Hematopoietic multipotent progenitor cell treated with erythropoietin and hydrocortisone succinate and interleukin-3 and kit ligand, for 17 days (in vitro differentiated cells): Measurements from ENCODE around the gene FNDC1.
"Not testable (repeated sequence)": the region's sequence is repeated elsewhere in the genome, so short reads cannot be mapped to it uniquely, and the experiment has no call there.

Source experiments
- DNase-seq: peaks from one replicate; pipeline ENCODE4 v3.0.0-alpha.2; 2015; ENCODE audit warnings: low spot score

The FNDC1 gene

GRCh38 chr6:159259441-159260125 lies 90.4 kb downstream of the FNDC1 start:
- no peak for DNase-seq

GRCh38 chr6:159260208-159260607 lies 91.0 kb downstream of the FNDC1 start:
- DNase-seq: no peak

- DNase-seq: no peak
Observed at GRCh38 chr6:159261995-159262394, 92.8 kb downstream of the FNDC1 start.

GRCh38 chr6:159262586-159262985 lies 93.4 kb downstream of the FNDC1 start:
- no peak for DNase-seq

GRCh38 chr6:159267165-159267564 lies 98.0 kb downstream of the FNDC1 start:
- DNase-seq: no peak

- DNase-seq: no peak
Observed at GRCh38 chr6:159268511-159268910, 99.3 kb downstream of the FNDC1 start.

- DNase-seq: no peak
Observed at GRCh38 chr6:159271257-159271656, 102.1 kb downstream of the FNDC1 start.

GRCh38 chr6:159278626-159279025 lies 109.4 kb downstream of the FNDC1 start:
- no peak for DNase-seq

- peak; percentile 9 for DNase-seq
Observed at GRCh38 chr6:159279790-159280277, 110.6 kb downstream of the FNDC1 start.

- DNase-seq: no peak
Observed at GRCh38 chr6:159282421-159282820, 113.2 kb downstream of the FNDC1 start.

GRCh38 chr6:159284661-159285060 lies 115.5 kb downstream of the FNDC1 start:
- DNase-seq: not testable (repeated sequence)

- no peak for DNase-seq
Observed at GRCh38 chr6:159298840-159299239, 129.6 kb downstream of the FNDC1 start.

- no peak for DNase-seq
Observed at GRCh38 chr6:159299566-159299965, 130.4 kb downstream of the FNDC1 start.

GRCh38 chr6:159301277-159301676 lies 132.1 kb downstream of the FNDC1 start:
- DNase-seq: no peak

- DNase-seq: no peak
Observed at GRCh38 chr6:159301810-159302593, 132.8 kb downstream of the FNDC1 start.

GRCh38 chr6:159302594-159302992 lies 133.4 kb downstream of the FNDC1 start:
- no peak for DNase-seq

- DNase-seq: no peak
Observed at GRCh38 chr6:159303159-159303558, 134.0 kb downstream of the FNDC1 start.

GRCh38 chr6:159303784-159304183 lies 134.6 kb downstream of the FNDC1 start:
- DNase-seq: no peak

- DNase-seq: no peak
Observed at GRCh38 chr6:159304641-159305040, 135.4 kb downstream of the FNDC1 start.

GRCh38 chr6:159305159-159305558 lies 136.0 kb downstream of the FNDC1 start:
- DNase-seq: no peak

GRCh38 chr6:159305804-159306537 lies 136.8 kb downstream of the FNDC1 start:
- no peak for DNase-seq

- DNase-seq: no peak
Observed at GRCh38 chr6:159307246-159307790, 138.1 kb downstream of the FNDC1 start.
